NCI-H1436 treated with DMSO at 0.1 percent for 48 hours (cell line): ENCODE measurements around the gene ZNF672.

ENCODE experiments used
- DNase-seq: peaks from one replicate; lab custom pipeline; 2025; lab: John Stamatoyannopoulos, UW

Gene ZNF672

GRCh38 chr1:248890549-248891498 is 52.8 kb downstream of the ZNF672 start:
- DNase-seq, result no peak

- DNase-seq, result no peak
These were observed 53.7 kb downstream of the ZNF672 start for GRCh38 chr1:248891758-248892157.

DNA sequence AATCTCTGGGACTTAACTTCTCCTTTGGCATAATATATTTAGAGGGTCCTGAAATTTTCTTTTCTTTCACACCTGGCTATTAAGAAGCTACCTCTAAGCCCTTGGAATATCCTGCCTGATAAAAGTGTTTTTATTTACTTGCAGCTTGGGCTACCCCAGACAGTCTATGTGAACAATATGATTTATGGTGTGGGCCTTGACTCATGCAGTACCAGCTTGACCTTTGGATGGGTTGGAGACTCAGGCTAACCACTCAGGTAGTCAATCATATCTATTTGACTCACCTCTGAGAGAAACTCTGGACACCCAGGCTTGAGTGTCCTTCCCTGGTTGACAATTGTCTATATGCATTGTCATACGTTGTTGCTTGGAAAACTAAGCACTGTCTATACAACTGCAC is 54.6 kb downstream of the ZNF672 start:
- no peak for DNase-seq

DNA sequence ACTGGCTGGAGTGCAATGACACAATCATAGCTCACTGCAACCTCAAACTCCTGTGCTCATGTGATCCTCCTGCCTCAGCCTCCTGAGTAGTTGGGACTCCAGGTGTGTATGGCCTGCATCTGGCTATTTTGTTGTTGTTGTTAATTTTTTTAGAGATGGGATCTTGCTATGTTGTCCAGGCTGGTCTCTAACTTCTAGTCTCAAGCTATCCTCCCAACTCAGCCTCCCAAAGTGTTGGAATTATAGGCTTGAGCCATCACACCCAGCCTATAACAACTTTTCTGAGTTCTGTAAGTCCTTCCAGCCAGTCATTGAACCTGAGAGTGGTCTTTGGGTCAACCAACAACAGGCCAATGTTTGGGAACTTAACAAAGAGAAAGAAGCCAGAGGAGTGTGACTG is 56.8 kb downstream of the ZNF672 start:
- no peak for DNase-seq

DNA sequence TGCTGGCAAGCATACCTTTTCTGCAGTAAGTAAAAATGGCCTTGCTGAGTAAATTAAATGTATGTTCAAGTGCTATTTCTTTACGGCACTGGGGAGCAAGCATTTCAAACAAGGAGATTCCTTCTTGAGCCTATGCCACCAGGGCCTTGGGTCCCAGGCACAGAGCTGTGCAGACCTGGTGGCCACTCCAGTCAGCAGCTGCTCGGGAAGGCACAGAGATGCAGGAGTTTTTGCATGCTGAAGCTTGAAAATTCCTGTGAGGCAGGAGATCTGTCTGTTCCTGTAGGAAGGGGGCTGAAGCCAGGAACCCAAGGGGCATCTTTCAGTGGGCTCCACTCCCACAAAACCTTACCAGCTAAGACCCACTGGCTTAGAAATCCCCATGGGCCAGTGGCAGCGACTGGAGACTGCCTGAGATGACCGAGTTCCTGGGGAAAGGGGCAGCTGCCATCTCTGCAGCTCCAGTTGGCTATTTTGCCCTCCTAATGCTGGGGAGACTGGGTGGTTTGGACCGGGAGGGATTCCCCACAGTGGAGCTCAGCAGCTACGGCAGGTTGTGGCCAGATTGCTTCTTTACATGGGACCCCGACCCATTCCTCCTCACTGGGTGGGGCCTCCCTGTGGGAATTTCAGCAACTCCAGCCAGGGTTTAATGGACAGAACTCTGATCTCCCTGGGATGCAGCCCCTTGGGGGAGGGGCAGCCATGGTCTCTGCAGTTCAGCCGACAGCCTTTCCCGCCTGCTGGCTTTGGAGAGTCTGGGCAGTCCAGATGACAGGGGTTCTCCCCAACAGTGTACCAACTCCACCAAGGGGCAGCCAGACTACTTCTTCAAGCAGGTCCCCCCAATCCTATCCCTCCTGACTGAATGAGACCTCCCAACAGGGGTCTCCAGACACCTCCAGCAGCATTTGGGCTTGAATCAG is 59.7 kb downstream of the ZNF672 start:
- DNase-seq, result no peak
